Colonic mucosa (tissue), 4 donors: ENCODE results near the gene ERP27. TPM values are rescaled to one million over a fixed set of nuclear protein-coding genes. Genes with fewer than 3 reads are reported as not detected.

Experiments used
- DNase-seq: peaks from one replicate; pipeline ENCODE4 v3.0.0-alpha.2; 2020
- H3K27ac ChIP-seq: fragments of 200-600 bp; one replicate; pipeline ENCODE4 v1.8.0; 2021
- H3K27me3 ChIP-seq: fragments of 200-600 bp; one replicate; pipeline ENCODE4 v1.8.0; 2021
- H3K36me3 ChIP-seq: fragments of 200-600 bp; one replicate; pipeline ENCODE4 v1.8.0; 2021
- H3K4me1 ChIP-seq: fragments of 200-600 bp; one replicate; pipeline ENCODE4 v1.8.0; 2021; ENCODE audit warnings: mild to moderate bottlenecking
- H3K4me3 ChIP-seq: fragments of 200-600 bp; one replicate; pipeline ENCODE4 v1.8.0; 2021
- H3K9ac ChIP-seq, 2 donors: one replicate each; pipeline ENCODE4 v1.7.0; 2013; ENCODE audit warnings: control low read depth in 2 of 2, low read depth in 2 of 2, low read length in 2 of 2
- H3K9me3 ChIP-seq: fragments of 200-600 bp; one replicate; pipeline ENCODE4 v1.8.0; 2021
- CTCF ChIP-seq: fragments of 200-600 bp; IDR thresholded peaks from one replicate; pipeline ENCODE4 v1.8.0; 2022; ENCODE audit warnings: antibody characterized with exemption, mild to moderate bottlenecking
- intact Hi-C: fragments of 100-400 bp; cut with DNase I; formaldehyde crosslinking; loops from one replicate; pipeline ENCODE4 v1.14.1; 2022
- total RNA-seq, 2 donors: library from RNA; stranded (reverse); fragmentation: NEBNext Ultra II Directional in 1 of 2; extraction: Animal tissue kit (Norgen Biotek cat#: 25700) in 1 of 2; gene quantifications; one replicate each; pipeline ENCODE4 v1.2.1, GENCODE V29; 2021
- donor health status: healthy.
- donor health status: DM: no; HTN: no; CAD: no.
- donor health status: DM: no; HTN: no; CAD: no.

ERP27 gene
- total RNA-seq, 2 donors from 2014 or later: 0.52 to 2.1 TPM

GRCh38 chr12:14948672-14949071, 10.3 kb upstream of the ERP27 start:
- no peak for TF ChIP-seq CTCF
- Histone ChIP-seq H3K9me3 (no peaks in the 10 kb centered on the region), H3K36me3 (no peaks in the 10 kb centered on the region), H3K27ac (peak overlapping the region; percentile 60), H3K27me3 (no peaks in the 10 kb centered on the region), H3K9ac (no peak overlapping the region), H3K4me3 (no peak overlapping the region), H3K4me1 (no peaks in the 10 kb centered on the region)
- DNase-seq: peak; percentile 45
- intact Hi-C loops: no loop called here

GRCh38 chr12:14946861-14947260, 8.5 kb upstream of the ERP27 start:
- H3K27ac ChIP-seq: peak overlapping the region; percentile 23
- H3K4me3 ChIP-seq: no peak overlapping the region
- no peaks in the 10 kb centered on the region for H3K27me3 ChIP-seq
- DNase-seq: no peak
- H3K36me3 ChIP-seq: no peaks in the 10 kb centered on the region
- H3K9ac ChIP-seq: no peak overlapping the region
- no peaks in the 10 kb centered on the region for H3K9me3 ChIP-seq
- no peak for TF ChIP-seq CTCF
- intact Hi-C loops: no loop called here
- no peaks in the 10 kb centered on the region for H3K4me1 ChIP-seq

- intact Hi-C loops: no loop called here
- no peak for TF ChIP-seq CTCF
- H3K9ac ChIP-seq: no peak overlapping the region
- DNase-seq: no peak
- H3K9me3 ChIP-seq: no peaks in the 10 kb centered on the region
- H3K4me1 ChIP-seq: no peaks in the 10 kb centered on the region
- H3K36me3 ChIP-seq: no peaks in the 10 kb centered on the region
- no peak overlapping the region for H3K4me3 ChIP-seq
- no peaks in the 10 kb centered on the region for H3K27me3 ChIP-seq
- no peak overlapping the region for H3K27ac ChIP-seq
Measured at GRCh38 chr12:14946162-14946561, 7.8 kb upstream of the ERP27 start.

DNA sequence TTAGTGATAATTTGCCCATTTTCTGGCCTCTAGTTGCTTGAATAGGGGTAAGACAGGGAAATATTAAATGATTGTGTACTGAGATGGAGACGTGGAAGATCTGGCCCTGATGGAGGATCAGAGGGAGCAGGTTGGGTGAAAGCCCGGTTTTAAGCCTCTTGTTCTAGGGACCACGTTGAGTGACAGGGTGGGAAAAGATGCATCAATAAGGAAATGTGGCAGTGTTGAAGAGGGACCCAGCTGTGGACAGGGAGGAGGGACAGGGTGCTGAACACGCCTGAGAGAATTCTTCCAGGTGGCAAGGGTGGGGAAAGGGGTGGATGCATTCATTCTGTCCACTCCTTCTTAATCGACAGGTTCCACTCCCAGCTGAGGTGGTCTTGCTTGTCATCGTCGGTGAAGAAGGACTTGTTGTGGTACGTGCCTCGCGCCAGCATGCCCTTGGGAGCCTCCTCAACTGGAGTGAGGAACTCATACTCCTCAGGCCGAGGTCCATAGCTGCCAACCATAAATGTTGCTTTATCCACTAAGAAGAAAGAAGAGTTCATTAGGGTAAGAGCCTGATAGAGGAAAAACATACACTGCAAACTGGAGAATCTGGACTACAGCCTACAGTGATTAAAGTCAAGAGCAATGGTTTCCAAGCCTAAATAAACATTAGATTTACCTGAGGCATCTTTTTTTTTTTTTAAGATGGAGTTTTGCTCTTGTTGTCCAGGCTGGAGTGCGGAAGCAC, 4.0 kb upstream of the ERP27 start:
- no peaks in the 10 kb centered on the region for H3K4me1 ChIP-seq
- no peak for DNase-seq

GRCh38 chr12:14941369-14941768, 3.0 kb upstream of the ERP27 start:
- Histone ChIP-seq H3K4me1 (no peaks in the 10 kb centered on the region), H3K36me3 (no peaks in the 10 kb centered on the region), H3K4me3 (no peak overlapping the region), H3K27me3 (no peaks in the 10 kb centered on the region), H3K27ac (no peak overlapping the region), H3K9ac (no peak overlapping the region), H3K9me3 (no peaks in the 10 kb centered on the region)
- intact Hi-C loops: no loop called here
- no peak for TF ChIP-seq CTCF
- no peak for DNase-seq

More for the DNA sequence above, 4.0 kb upstream of the ERP27 start:
- TF ChIP-seq CTCF: no peak
- Histone ChIP-seq H3K4me3 (no peak overlapping the region), H3K27ac (no peak overlapping the region), H3K9ac (no peak overlapping the region), H3K27me3 (no peaks in the 10 kb centered on the region), H3K36me3 (no peaks in the 10 kb centered on the region), H3K9me3 (no peaks in the 10 kb centered on the region)
- intact Hi-C loops: no loop called here
